Fibroblast of lung (primary cell): ENCODE results near the gene TRAPPC2L.

Experiments
- CTCF ChIP-seq, 2 donors: IDR thresholded peaks in 1 of 2; conservative IDR thresholded peaks in 1 of 2; 1 replicate in 1 of 2; 2 replicates in 1 of 2; pipeline ENCODE4 v1.5.1; 2011 to 2012; ENCODE audit warnings: low read length in 2 of 2, control low read depth in 1 of 2, inconsistent platforms in 1 of 2, low read depth in 1 of 2, mild to moderate bottlenecking in 1 of 2
- EZH2 ChIP-seq: IDR thresholded peaks from 2 replicates; pipeline ENCODE4 v1.5.1; 2012; ENCODE audit warnings: low read length, control low read depth, mild to moderate bottlenecking; ENCODE audit errors: missing control alignments

GRCh38 chr16:88884569-88885271 is 27.8 kb downstream of the TRAPPC2L start:
- TF ChIP-seq CTCF (conservative IDR thresholded peaks at IDR 0.05 in 1 of 2, IDR thresholded peaks at IDR 0.05 in 1 of 2; ENCODE audit: low read depth in 1 of 2, low read length in 2 of 2) (no peak), EZH2 (no peak)
